ENCODE data around the gene HS1BP3. TPM values are rescaled to one million over a fixed set of nuclear protein-coding genes. Genes with fewer than 3 reads are reported as not detected.
A peak's percentile ranks its signal among the peaks of the same experiment; 100 is the strongest.

HS1BP3 gene
- total and polyA plus RNA-seq, 12 donors: 23.7 to 50.1 (median 40.5) TPM

DNA sequence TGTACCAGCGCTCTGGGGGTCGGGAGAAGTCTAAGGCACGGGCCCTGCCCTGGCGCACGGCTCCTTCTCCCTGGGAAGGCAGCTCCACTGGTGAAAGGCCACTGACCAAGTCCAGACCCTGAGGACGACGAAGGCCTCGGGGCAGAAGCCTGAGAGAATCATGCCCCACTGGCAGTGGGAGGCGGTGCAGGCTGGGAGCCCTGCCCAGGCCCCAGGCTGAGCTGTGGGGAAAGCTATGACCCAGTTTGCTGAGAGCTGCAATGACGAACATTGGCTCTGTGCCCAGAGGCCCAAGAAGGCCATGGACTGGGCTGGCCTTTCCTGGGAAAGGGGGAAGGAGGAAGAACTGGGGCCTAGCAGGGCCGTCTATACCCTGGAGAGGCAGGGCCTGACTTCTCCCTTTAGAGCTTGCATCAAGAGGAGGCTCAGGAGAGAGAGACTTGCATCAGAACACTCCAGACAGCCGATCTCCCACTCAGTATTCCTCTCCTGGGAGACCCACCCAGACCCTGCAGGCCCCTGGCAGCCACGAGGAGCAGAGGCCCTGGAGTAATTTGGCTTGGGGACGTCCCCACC is 32.9 kb downstream of the HS1BP3 start:
- TF ChIP-seq POLR2A (IDR thresholded peaks at IDR 0.05) (peak in 1 of 2 donors; percentile 85), CTCF (IDR thresholded peaks at IDR 0.05) (peak; percentile 47 to 93 (median 92))
- Histone ChIP-seq H3K27me3 (no peaks in the 10 kb centered on the region), H3K4me3 (no peak overlapping the region), H3K27ac (peak overlapping the region; percentile 90 to 100 (median 99)), H3K9me3 (replicated peaks in 1 of 3) (no peaks in the 10 kb centered on the region), H3K36me3 (replicated peaks in 1 of 2) (peaks cover 0 to 22% of the 10 kb centered on the region in 2 donors), H3K4me1 (replicated peaks in 1 of 2) (peaks cover 29 to 68% of the 10 kb centered on the region in 2 donors)
- intact Hi-C loops (cut with DNase I): loop anchor here in 1 of 2 donors (2.0 kb wide), 1 partner anchor 21 kb away; no protein-coding TSS in a partner anchor
- DNase-seq: peak; percentile 98 to 100 (median 99)
- WGBS, 4 donors: 13 to 21% (median 16%) methylated on average over 10 to 14 of the region's 14 CpGs

DNA sequence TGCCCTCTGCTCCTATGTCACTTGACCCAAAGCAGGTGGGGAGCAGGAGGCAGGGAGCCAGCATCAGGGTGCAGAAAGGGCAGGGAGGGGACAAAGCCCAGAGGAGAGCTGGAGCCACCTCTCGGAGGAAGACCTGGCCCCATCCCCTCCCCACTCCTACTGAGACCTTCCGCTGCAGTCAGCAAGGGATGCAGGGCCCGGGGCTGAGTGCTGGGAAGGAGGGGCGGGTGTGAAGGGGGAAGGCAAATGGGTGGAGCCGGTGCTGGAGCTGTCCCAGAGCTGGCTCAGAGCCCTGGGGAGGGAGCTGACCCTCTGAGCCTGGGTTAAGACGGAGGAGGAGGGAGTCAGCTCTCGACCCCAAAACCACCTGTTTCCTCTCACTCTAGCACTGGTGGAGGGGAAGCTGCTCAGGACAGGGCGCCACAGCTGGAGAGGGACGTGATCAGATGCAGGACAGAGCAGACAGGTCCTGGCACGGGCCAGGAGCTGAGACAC is 33.8 kb downstream of the HS1BP3 start:
- peak; percentile 73 to 86 (median 82) for DNase-seq
- Histone ChIP-seq H3K4me3 (no peak overlapping the region), H3K4me1 (replicated peaks in 1 of 2) (peaks cover 28 to 60% of the 10 kb centered on the region in 2 donors), H3K36me3 (replicated peaks in 1 of 2) (peaks cover 0 to 14% of the 10 kb centered on the region in 2 donors), H3K9me3 (replicated peaks in 1 of 3) (no peaks in the 10 kb centered on the region), H3K27me3 (no peaks in the 10 kb centered on the region), H3K27ac (peak overlapping the region; percentile 60 to 99 (median 91))
- TF ChIP-seq CTCF (IDR thresholded peaks at IDR 0.05): no peak
- TF ChIP-seq POLR2A (IDR thresholded peaks at IDR 0.05): no peak
- intact Hi-C loops (cut with DNase I): loop anchor here in 1 of 2 donors (2.0 kb wide), 1 partner anchor 20 kb away; no protein-coding TSS in a partner anchor
- WGBS, 4 donors: 1 to 16% (median 13%) methylated on average over 6 to 10 of the region's 10 CpGs

- Histone ChIP-seq H3K4me1 (replicated peaks in 1 of 2) (peaks cover 33 to 64% of the 10 kb centered on the region in 2 donors), H3K4me3 (no peak overlapping the region), H3K9me3 (replicated peaks in 1 of 3) (no peaks in the 10 kb centered on the region), H3K27me3 (no peaks in the 10 kb centered on the region), H3K27ac (peak overlapping the region; percentile 60 to 99 (median 91)), H3K36me3 (replicated peaks in 1 of 2) (peaks cover 0 to 10% of the 10 kb centered on the region in 2 donors)
- intact Hi-C loops (cut with DNase I): loop anchor here in 1 of 2 donors (2.0 kb wide), 1 partner anchor 20 kb away; no protein-coding TSS in a partner anchor
- 73 to 93% (median 87%) methylated on average over 2 to 4 of the region's 4 CpGs for WGBS, 4 donors
- no peak for TF ChIP-seq CTCF (IDR thresholded peaks at IDR 0.05)
- TF ChIP-seq POLR2A (IDR thresholded peaks at IDR 0.05): no peak
- peak in 4 of 7 donors; percentile 7 to 49 (median 16) for DNase-seq
Measured at GRCh38 chr2:20616341-20616871, 34.5 kb downstream of the HS1BP3 start.

GRCh38 chr2:20615466-20616241 is 35.2 kb downstream of the HS1BP3 start:
- TF ChIP-seq CTCF (IDR thresholded peaks at IDR 0.05) (no peak), POLR2A (IDR thresholded peaks at IDR 0.05) (no peak)
- intact Hi-C loops (cut with DNase I): loop anchor here in 1 of 2 donors (2.0 kb wide), 1 partner anchor 19 kb away; no protein-coding TSS in a partner anchor
- H3K27me3 ChIP-seq: no peaks in the 10 kb centered on the region
- DNase-seq: peak in 3 of 7 donors; percentile 16 to 74 (median 40)
- WGBS, 4 donors: 62 to 84% (median 75%) methylated on average over 8 to 9 of the region's 9 CpGs
- no peak overlapping the region for H3K4me3 ChIP-seq
- H3K4me1 ChIP-seq (replicated peaks in 1 of 2): peaks cover 33 to 68% of the 10 kb centered on the region in 2 donors
- peaks cover 0 to 2% of the 10 kb centered on the region in 2 donors for H3K36me3 ChIP-seq (replicated peaks in 1 of 2)
- H3K9me3 ChIP-seq (replicated peaks in 1 of 3): no peaks in the 10 kb centered on the region
- H3K27ac ChIP-seq: peak overlapping the region in 4 of 5 donors; percentile 21 to 99 (median 94)
